GM19397 (cell line): ENCODE data around the gene CASZ1.

Source experiments
- ATAC-seq: cut with Tn5 transposase; IDR thresholded peaks from one replicate; pipeline ENCODE4 v1.9.1; 2021; ENCODE audit warnings: mild to moderate bottlenecking, moderate library complexity; ENCODE audit not compliant: unreplicated experiment

CASZ1 gene

GRCh38 chr1:10692401-10693021, 103.9 kb downstream of the CASZ1 start:
- no peak for ATAC-seq

GRCh38 chr1:10691740-10692125, 104.7 kb downstream of the CASZ1 start:
- no peak for ATAC-seq

- no peak for ATAC-seq
Observed at GRCh38 chr1:10691075-10691739, 105.2 kb downstream of the CASZ1 start.

GRCh38 chr1:10690484-10690883, 106.0 kb downstream of the CASZ1 start:
- ATAC-seq, result no peak

- no peak for ATAC-seq
Observed at GRCh38 chr1:10688409-10688786, 108.0 kb downstream of the CASZ1 start.

- no peak for ATAC-seq
Observed at GRCh38 chr1:10687782-10688408, 108.6 kb downstream of the CASZ1 start.

- ATAC-seq, result no peak
Observed at GRCh38 chr1:10687251-10687651, 109.2 kb downstream of the CASZ1 start.

GRCh38 chr1:10686404-10687040, 109.9 kb downstream of the CASZ1 start:
- no peak for ATAC-seq

- no peak for ATAC-seq
Observed at GRCh38 chr1:10685808-10686403, 110.5 kb downstream of the CASZ1 start.

GRCh38 chr1:10685196-10685807, 111.1 kb downstream of the CASZ1 start:
- no peak for ATAC-seq

GRCh38 chr1:10684221-10684620, 112.2 kb downstream of the CASZ1 start:
- ATAC-seq, result no peak

GRCh38 chr1:10682449-10683309, 113.8 kb downstream of the CASZ1 start:
- ATAC-seq, result no peak

- no peak for ATAC-seq
Observed at GRCh38 chr1:10682108-10682445, 114.4 kb downstream of the CASZ1 start.

GRCh38 chr1:10681296-10682107, 114.9 kb downstream of the CASZ1 start:
- no peak for ATAC-seq

GRCh38 chr1:10680487-10680886, 116.0 kb downstream of the CASZ1 start:
- ATAC-seq, result no peak

GRCh38 chr1:10679496-10680220, 116.8 kb downstream of the CASZ1 start:
- ATAC-seq, result no peak

GRCh38 chr1:10678852-10679251, 117.6 kb downstream of the CASZ1 start:
- no peak for ATAC-seq

- ATAC-seq, result no peak
Observed at GRCh38 chr1:10678402-10678801, 118.0 kb downstream of the CASZ1 start.
